ENCODE results near the gene SSC5D.

DNA sequence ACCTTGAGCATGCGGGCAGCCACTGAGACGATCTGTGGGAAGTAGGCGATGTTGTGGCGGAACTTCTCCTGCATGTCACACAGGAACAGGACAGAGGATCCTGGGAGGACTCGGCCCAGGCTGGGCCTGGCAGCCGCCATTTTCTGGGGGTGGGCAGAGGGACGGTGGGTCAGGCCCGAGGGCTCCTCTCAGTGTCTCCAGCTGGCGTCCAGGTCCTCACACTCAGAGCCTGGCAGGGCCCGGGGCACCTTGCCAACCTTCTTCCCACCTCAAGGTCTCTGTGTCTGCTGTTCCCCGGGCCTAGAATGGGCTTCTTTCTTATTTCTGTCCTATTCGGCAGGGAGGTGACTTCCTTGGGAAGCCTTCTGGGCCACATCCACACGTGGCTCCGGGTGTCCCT is 31.9 kb upstream of the SSC5D start:
- TF ChIP-seq, protein P1, sequence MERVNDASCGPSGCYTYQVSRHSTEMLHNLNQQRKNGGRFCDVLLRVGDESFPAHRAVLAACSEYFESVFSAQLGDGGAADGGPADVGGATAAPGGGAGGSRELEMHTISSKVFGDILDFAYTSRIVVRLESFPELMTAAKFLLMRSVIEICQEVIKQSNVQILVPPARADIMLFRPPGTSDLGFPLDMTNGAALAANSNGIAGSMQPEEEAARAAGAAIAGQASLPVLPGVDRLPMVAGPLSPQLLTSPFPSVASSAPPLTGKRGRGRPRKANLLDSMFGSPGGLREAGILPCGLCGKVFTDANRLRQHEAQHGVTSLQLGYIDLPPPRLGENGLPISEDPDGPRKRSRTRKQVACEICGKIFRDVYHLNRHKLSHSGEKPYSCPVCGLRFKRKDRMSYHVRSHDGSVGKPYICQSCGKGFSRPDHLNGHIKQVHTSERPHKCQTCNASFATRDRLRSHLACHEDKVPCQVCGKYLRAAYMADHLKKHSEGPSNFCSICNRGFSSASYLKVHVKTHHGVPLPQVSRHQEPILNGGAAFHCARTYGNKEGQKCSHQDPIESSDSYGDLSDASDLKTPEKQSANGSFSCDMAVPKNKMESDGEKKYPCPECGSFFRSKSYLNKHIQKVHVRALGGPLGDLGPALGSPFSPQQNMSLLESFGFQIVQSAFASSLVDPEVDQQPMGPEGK (CRISPR knock-in tag; IDR thresholded peaks at IDR 0.05; ENCODE audit: borderline replicate concordance): no peak
- no peak for TF ChIP-seq ARNTL (CRISPR knock-in tag; IDR thresholded peaks at IDR 0.05; ENCODE audit: borderline replicate concordance, low read depth)
- TF ChIP-seq TOX (CRISPR knock-in tag; IDR thresholded peaks at IDR 0.05; ENCODE audit: borderline replicate concordance): no peak
- TF ChIP-seq, protein P2, sequence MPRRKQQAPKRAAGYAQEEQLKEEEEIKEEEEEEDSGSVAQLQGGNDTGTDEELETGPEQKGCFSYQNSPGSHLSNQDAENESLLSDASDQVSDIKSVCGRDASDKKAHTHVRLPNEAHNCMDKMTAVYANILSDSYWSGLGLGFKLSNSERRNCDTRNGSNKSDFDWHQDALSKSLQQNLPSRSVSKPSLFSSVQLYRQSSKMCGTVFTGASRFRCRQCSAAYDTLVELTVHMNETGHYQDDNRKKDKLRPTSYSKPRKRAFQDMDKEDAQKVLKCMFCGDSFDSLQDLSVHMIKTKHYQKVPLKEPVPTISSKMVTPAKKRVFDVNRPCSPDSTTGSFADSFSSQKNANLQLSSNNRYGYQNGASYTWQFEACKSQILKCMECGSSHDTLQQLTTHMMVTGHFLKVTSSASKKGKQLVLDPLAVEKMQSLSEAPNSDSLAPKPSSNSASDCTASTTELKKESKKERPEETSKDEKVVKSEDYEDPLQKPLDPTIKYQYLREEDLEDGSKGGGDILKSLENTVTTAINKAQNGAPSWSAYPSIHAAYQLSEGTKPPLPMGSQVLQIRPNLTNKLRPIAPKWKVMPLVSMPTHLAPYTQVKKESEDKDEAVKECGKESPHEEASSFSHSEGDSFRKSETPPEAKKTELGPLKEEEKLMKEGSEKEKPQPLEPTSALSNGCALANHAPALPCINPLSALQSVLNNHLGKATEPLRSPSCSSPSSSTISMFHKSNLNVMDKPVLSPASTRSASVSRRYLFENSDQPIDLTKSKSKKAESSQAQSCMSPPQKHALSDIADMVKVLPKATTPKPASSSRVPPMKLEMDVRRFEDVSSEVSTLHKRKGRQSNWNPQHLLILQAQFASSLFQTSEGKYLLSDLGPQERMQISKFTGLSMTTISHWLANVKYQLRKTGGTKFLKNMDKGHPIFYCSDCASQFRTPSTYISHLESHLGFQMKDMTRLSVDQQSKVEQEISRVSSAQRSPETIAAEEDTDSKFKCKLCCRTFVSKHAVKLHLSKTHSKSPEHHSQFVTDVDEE (CRISPR knock-in tag; IDR thresholded peaks at IDR 0.05): no peak
- TF ChIP-seq, protein P3, sequence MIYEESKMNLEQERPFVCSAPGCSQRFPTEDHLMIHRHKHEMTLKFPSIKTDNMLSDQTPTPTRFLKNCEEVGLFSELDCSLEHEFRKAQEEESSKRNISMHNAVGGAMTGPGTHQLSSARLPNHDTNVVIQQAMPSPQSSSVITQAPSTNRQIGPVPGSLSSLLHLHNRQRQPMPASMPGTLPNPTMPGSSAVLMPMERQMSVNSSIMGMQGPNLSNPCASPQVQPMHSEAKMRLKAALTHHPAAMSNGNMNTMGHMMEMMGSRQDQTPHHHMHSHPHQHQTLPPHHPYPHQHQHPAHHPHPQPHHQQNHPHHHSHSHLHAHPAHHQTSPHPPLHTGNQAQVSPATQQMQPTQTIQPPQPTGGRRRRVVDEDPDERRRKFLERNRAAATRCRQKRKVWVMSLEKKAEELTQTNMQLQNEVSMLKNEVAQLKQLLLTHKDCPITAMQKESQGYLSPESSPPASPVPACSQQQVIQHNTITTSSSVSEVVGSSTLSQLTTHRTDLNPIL (CRISPR knock-in tag; IDR thresholded peaks at IDR 0.05; ENCODE audit: low read depth): no peak

All from SK-N-SH treated with all-trans-retinoic acid at 6 μM for 48 hours (cell line).